Aorta (tissue), 5 donors: ENCODE measurements around the gene HS3ST6. TPM values are rescaled to one million over a fixed set of nuclear protein-coding genes. Genes with fewer than 3 reads are reported as not detected.
A peak's percentile ranks its signal among the peaks of the same experiment; 100 is the strongest.
"Not testable (repeated sequence)": the region's sequence is repeated elsewhere in the genome, so short reads cannot be mapped to it uniquely, and the experiment has no call there.

Source experiments
- ATAC-seq: fragments of 200-7000 bp; cut with Tn5 transposase; one replicate; pipeline ENCODE4 v1.9.1; 2022; ENCODE audit warnings: moderate library complexity; ENCODE audit not compliant: low FRiP score
- DNase-seq, 2 donors: peaks; one replicate each; pipeline ENCODE4 v3.0.0-alpha.2; 2020
- H3K27ac ChIP-seq, 2 donors: one replicate each; pipeline ENCODE4 v1.5.1; 2013; ENCODE audit warnings: low read length in 2 of 2, mild to moderate bottlenecking in 2 of 2, moderate library complexity in 2 of 2, control low read depth in 1 of 2, inconsistent platforms in 1 of 2, low read depth in 1 of 2
- H3K27me3 ChIP-seq, 2 donors: one replicate each; pipeline ENCODE4 v1.6.1; 2013; ENCODE audit warnings: control low read depth in 1 of 2, low read length in 1 of 2, mild to moderate bottlenecking in 1 of 2, moderate library complexity in 1 of 2; ENCODE audit not compliant: insufficient read depth in 2 of 2, control insufficient read depth in 1 of 2
- H3K36me3 ChIP-seq, 2 donors: one replicate each; pipeline ENCODE4 v1.6.1; 2013; ENCODE audit warnings: control low read depth in 1 of 2, low read length in 1 of 2, mild to moderate bottlenecking in 1 of 2; ENCODE audit not compliant: insufficient read depth in 2 of 2, control insufficient read depth in 1 of 2
- H3K4me1 ChIP-seq, 2 donors: one replicate each; pipeline ENCODE4 v1.6.1; 2013; ENCODE audit warnings: low read length in 2 of 2, control low read depth in 1 of 2, mild to moderate bottlenecking in 1 of 2, moderate library complexity in 1 of 2; ENCODE audit not compliant: insufficient read depth in 2 of 2, control insufficient read depth in 1 of 2
- H3K4me3 ChIP-seq, 2 donors: one replicate each; pipeline ENCODE4 v1.5.1; 2013; ENCODE audit warnings: low read length in 2 of 2, control low read depth in 1 of 2, mild to moderate bottlenecking in 1 of 2
- H3K9me3 ChIP-seq: one replicate; pipeline ENCODE4 v1.6.1; 2013; ENCODE audit warnings: mild to moderate bottlenecking, low read length; ENCODE audit not compliant: control insufficient read depth
- WGBS, 2 donors: extraction: QIAGEN DNeasy Blood & Tissue Kit; methylation state at CpG; one replicate each; pipeline ENCODE4 v1.1.7; 2013; 5-methylcytosine and 5-hydroxymethylcytosine counted together
- intact Hi-C, 2 donors: fragments of 100-400 bp; cut with DNase I; formaldehyde crosslinking; loops; one replicate each; pipeline versions ENCODE4 v1.14.2 to v1.15.0; 2022
- polyA plus RNA-seq, 2 donors: library from polyadenylated mRNA; stranded (reverse); fragments of 200-250 nt; gene quantifications; one replicate each; pipeline ENCODE4 v1.2.3, GENCODE V29; 2013
- total RNA-seq, 2 donors: library from RNA; stranded (reverse); fragmentation: NEBNext Ultra II Directional; extraction: Animal tissue kit (Norgen Biotek cat#: 25700); gene quantifications; one replicate each; pipeline ENCODE4 v1.2.1, GENCODE V29; 2021
- donor health status: healthy with polysubstance abuse.
- donor health status: Bipolar disorder and iron deficiency.
- donor health status: DM: no; HTN: no; CAD: no.
- donor health status: DM: no; HTN: no; CAD: no.
- donor health status: DM: yes; HTN: yes; CAD: no.

The HS3ST6 gene
- total and polyA plus RNA-seq, 4 donors: 1.1 TPM; not detected in 3

- Histone ChIP-seq H3K27ac (no peak overlapping the region), H3K36me3 (peaks cover 0 to 4% of the 10 kb centered on the region in 2 donors), H3K27me3 (peaks cover 0 to 2% of the 10 kb centered on the region in 2 donors), H3K4me1 (no peaks in the 10 kb centered on the region), H3K4me3 (no peak overlapping the region), H3K9me3 (no peaks in the 10 kb centered on the region)
- DNase-seq (no peak), ATAC-seq (no peak)
- intact Hi-C loops: no loop called here
- 61% methylated on average over 20 of the region's 20 CpGs for WGBS, 2 donors
Measured at GRCh38 chr16:1960665-1961630, 42.7 kb upstream of the HS3ST6 start.

GRCh38 chr16:1959269-1960039 lies 41.2 kb upstream of the HS3ST6 start, which contains the start of gene NDUFB10:
NDUFB10 (plus strand) TSS chr16:1959538; CDS start chr16:1959625, 87 bp downstream.
- intact Hi-C loops: no loop called here
- Histone ChIP-seq H3K9me3 (no peaks in the 10 kb centered on the region), H3K27ac (peak within 1 kb of the TSS in 1 of 2 donors; percentile 49), H3K4me1 (no peaks in the 10 kb centered on the region), H3K36me3 (peaks cover 0 to 4% of the 10 kb centered on the region in 2 donors), H3K4me3 (peak within 1 kb of the TSS; percentile 72 to 73), H3K27me3 (no peaks in the 10 kb centered on the region)
- peak; percentile 94 for ATAC-seq
- DNase-seq: peak; percentile 96 to 99
- WGBS, 2 donors: 0 to 1% methylated on average over 73 to 79 of the region's 79 CpGs

GRCh38 chr16:1958715-1959268 lies 40.6 kb upstream of the HS3ST6 start:
- peak in 1 of 2 donors; percentile 70 for DNase-seq
- Histone ChIP-seq H3K27ac (peak overlapping the region in 1 of 2 donors; percentile 49), H3K27me3 (no peaks in the 10 kb centered on the region), H3K36me3 (peaks cover 0 to 4% of the 10 kb centered on the region in 2 donors), H3K4me3 (no peak overlapping the region), H3K9me3 (no peaks in the 10 kb centered on the region), H3K4me1 (no peaks in the 10 kb centered on the region)
- ATAC-seq: peak; percentile 17
- 32 to 36% methylated on average over 14 of the region's 14 CpGs for WGBS, 2 donors
- intact Hi-C loops: no loop called here

GRCh38 chr16:1958143-1958491 lies 39.9 kb upstream of the HS3ST6 start:
- H3K4me3 ChIP-seq, H3K4me1 ChIP-seq, ATAC-seq, H3K27ac ChIP-seq, intact Hi-C loops, H3K27me3 ChIP-seq, H3K36me3 ChIP-seq, H3K9me3 ChIP-seq: not testable (repeated sequence)
- DNase-seq: peak in 1 of 2 donors; percentile 73
- 64 to 71% methylated on average over 25 to 30 of the region's 30 CpGs for WGBS, 2 donors

- 87 to 88% methylated on average over 18 to 21 of the region's 22 CpGs for WGBS, 2 donors
- DNase-seq: not testable (repeated sequence)
Measured at GRCh38 chr16:1957434-1958142, 39.4 kb upstream of the HS3ST6 start.

GRCh38 chr16:1953734-1954133 lies 35.5 kb upstream of the HS3ST6 start:
- Histone ChIP-seq H3K36me3 (no peaks in the 10 kb centered on the region), H3K4me1 (no peaks in the 10 kb centered on the region), H3K9me3 (no peaks in the 10 kb centered on the region), H3K27me3 (no peaks in the 10 kb centered on the region), H3K27ac (no peak overlapping the region), H3K4me3 (no peak overlapping the region)
- DNase-seq: peak in 1 of 2 donors; percentile 73
- no peak for ATAC-seq
- intact Hi-C loops: no loop called here
- WGBS, 2 donors: 92 to 94% methylated on average over 22 of the region's 22 CpGs

More at GRCh38 chr16:1957434-1958142, 39.4 kb upstream of the HS3ST6 start:
- intact Hi-C loops, H3K36me3 ChIP-seq, H3K27ac ChIP-seq, H3K4me1 ChIP-seq, H3K9me3 ChIP-seq, ATAC-seq, H3K4me3 ChIP-seq, H3K27me3 ChIP-seq: not testable (repeated sequence)

- DNase-seq: peak in 1 of 2 donors; percentile 65
- H3K27me3 ChIP-seq: no peaks in the 10 kb centered on the region
- no peaks in the 10 kb centered on the region for H3K36me3 ChIP-seq
- intact Hi-C loops: no loop called here
- no peaks in the 10 kb centered on the region for H3K9me3 ChIP-seq
- H3K4me1 ChIP-seq: no peaks in the 10 kb centered on the region
- ATAC-seq: no peak
- WGBS, 2 donors: 59 to 61% methylated on average over 19 of the region's 19 CpGs
- no peak overlapping the region for H3K4me3 ChIP-seq
- no peak overlapping the region for H3K27ac ChIP-seq
Measured at GRCh38 chr16:1950559-1950958, 32.3 kb upstream of the HS3ST6 start.

GRCh38 chr16:1950047-1950446 lies 31.8 kb upstream of the HS3ST6 start:
- no peak overlapping the region for H3K4me3 ChIP-seq
- no peaks in the 10 kb centered on the region for H3K27me3 ChIP-seq
- H3K27ac ChIP-seq: no peak overlapping the region
- intact Hi-C loops: no loop called here
- DNase-seq (peak in 1 of 2 donors; percentile 50), ATAC-seq (no peak)
- whole genome bisulfite sequencing, 2 donors: 49 to 65% methylated on average over 7 of the region's 7 CpGs
- no peaks in the 10 kb centered on the region for H3K9me3 ChIP-seq
- H3K36me3 ChIP-seq: no peaks in the 10 kb centered on the region
- no peaks in the 10 kb centered on the region for H3K4me1 ChIP-seq
